SU-DHL-6 (cell line): Measurements from ENCODE around the gene OS9.

Experiments used
- H2AFZ ChIP-seq: fragments of 200-600 bp; sonication (generic); 2 replicates; pipeline ENCODE4 v1.6.1; 2014; ENCODE audit warnings: low read depth, mild to moderate bottlenecking, moderate library complexity, mixed read lengths, antibody characterized with exemption, low read length; ENCODE audit not compliant: severe bottlenecking
- H3F3A ChIP-seq: fragments of 200-600 bp; shearing (Covaris generic); 2 replicates; pipeline ENCODE4 v1.6.0; 2016; ENCODE audit warnings: antibody characterized with exemption, mild to moderate bottlenecking; ENCODE audit not compliant: insufficient read depth
- H3K27ac ChIP-seq: fragments of 200-600 bp; sonication (generic); 2 replicates; pipeline ENCODE4 v1.5.1; 2016; ENCODE audit warnings: low read depth, mild to moderate bottlenecking, low read length, moderate library complexity, mixed read lengths
- H3K27me3 ChIP-seq: fragments of 200-600 bp; sonication (generic), shearing (Covaris generic); 2 replicates; pipeline ENCODE4 v1.6.0; 2014; ENCODE audit warnings: mild to moderate bottlenecking, low read length
- H3K36me3 ChIP-seq: fragments of 200-600 bp; sonication (generic); 2 replicates; pipeline ENCODE4 v1.6.1; 2014; ENCODE audit warnings: mild to moderate bottlenecking, low read length, mixed read lengths
- H3K4me2 ChIP-seq: fragments of 300-600, 200-600 bp; shearing (Covaris generic), sonication (generic); 2 replicates; pipeline ENCODE4 v1.6.0; 2014; ENCODE audit warnings: low read length, low read depth, mild to moderate bottlenecking; ENCODE audit not compliant: poor library complexity, severe bottlenecking
- H3K4me3 ChIP-seq: fragments of 200-600 bp; sonication (generic); 2 replicates; pipeline ENCODE4 v1.5.1; 2014; ENCODE audit warnings: antibody characterized with exemption, low read length, mild to moderate bottlenecking, mixed read lengths; ENCODE audit not compliant: insufficient read depth, poor library complexity, severe bottlenecking
- H3K79me2 ChIP-seq: fragments of 200-600 bp; sonication (generic); 2 replicates; pipeline ENCODE4 v1.6.1; 2014; ENCODE audit warnings: mild to moderate bottlenecking, low read length, moderate library complexity; ENCODE audit not compliant: insufficient read depth
- H3K9ac ChIP-seq: fragments of 200-600 bp; sonication (generic); 2 replicates; pipeline ENCODE4 v1.7.0; 2014; ENCODE audit warnings: mild to moderate bottlenecking, low read length
- H3K9me2 ChIP-seq: fragments of 200-600 bp; sonication (generic); replicated peaks from 2 replicates; pipeline ENCODE4 v1.6.1; 2014; ENCODE audit warnings: low read length; ENCODE audit not compliant: insufficient read depth
- H3K9me3 ChIP-seq: fragments of 200-600 bp; sonication (generic); 2 replicates; pipeline ENCODE4 v1.6.1; 2014; ENCODE audit warnings: low read length, mixed read lengths; ENCODE audit not compliant: insufficient read depth
- H4K20me1 ChIP-seq: fragments of 200-600 bp; sonication (generic); 2 replicates; pipeline ENCODE4 v1.6.1; 2014; ENCODE audit warnings: low read depth, mild to moderate bottlenecking, antibody characterized with exemption, low read length, moderate library complexity, mixed read lengths
- EZH2phosphoT487 ChIP-seq: fragments of 200-600 bp; sonication (generic), shearing (Covaris generic); conservative IDR thresholded peaks from 2 replicates; pipeline ENCODE4 v1.6.1; 2018; ENCODE audit warnings: mild to moderate bottlenecking, antibody characterized with exemption, low read length, moderate library complexity, mixed read lengths
- TF ChIP-seq, protein P1 (sequence below): fragments of 200-600 bp; sonication (generic); IDR thresholded peaks from one replicate; pipeline ENCODE4 v1.5.1; 2017; ENCODE audit warnings: antibody characterized with exemption, mild to moderate bottlenecking, low read length, moderate library complexity; ENCODE audit not compliant: insufficient read depth, poor library complexity, severe bottlenecking

OS9 gene

DNA sequence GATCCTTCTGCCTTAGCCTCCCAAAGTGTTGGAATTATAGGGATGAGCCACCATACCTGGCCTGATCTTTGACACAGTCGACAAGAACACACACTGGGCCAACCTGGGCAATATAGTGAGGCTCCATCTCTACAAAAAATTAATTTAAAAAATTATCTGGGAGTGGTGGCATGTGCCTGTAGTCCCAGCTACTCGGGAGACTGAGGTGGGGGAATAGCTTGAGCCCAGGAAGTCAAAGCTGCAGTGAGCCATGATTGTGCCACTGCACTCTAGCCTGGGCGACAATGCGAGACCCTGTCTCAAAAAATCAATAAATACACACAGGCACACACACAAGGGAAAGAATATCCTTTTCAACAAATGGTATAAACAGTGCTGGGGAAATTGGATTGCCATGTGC, 6.1 kb upstream of the OS9 start:
- H3K9ac ChIP-seq: no peak overlapping the region
- H3F3A ChIP-seq: no peaks in the 10 kb centered on the region
- TF ChIP-seq EZH2phosphoT487: no peak
- TF ChIP-seq, protein P1, sequence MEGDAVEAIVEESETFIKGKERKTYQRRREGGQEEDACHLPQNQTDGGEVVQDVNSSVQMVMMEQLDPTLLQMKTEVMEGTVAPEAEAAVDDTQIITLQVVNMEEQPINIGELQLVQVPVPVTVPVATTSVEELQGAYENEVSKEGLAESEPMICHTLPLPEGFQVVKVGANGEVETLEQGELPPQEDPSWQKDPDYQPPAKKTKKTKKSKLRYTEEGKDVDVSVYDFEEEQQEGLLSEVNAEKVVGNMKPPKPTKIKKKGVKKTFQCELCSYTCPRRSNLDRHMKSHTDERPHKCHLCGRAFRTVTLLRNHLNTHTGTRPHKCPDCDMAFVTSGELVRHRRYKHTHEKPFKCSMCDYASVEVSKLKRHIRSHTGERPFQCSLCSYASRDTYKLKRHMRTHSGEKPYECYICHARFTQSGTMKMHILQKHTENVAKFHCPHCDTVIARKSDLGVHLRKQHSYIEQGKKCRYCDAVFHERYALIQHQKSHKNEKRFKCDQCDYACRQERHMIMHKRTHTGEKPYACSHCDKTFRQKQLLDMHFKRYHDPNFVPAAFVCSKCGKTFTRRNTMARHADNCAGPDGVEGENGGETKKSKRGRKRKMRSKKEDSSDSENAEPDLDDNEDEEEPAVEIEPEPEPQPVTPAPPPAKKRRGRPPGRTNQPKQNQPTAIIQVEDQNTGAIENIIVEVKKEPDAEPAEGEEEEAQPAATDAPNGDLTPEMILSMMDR: no peak
- H4K20me1 ChIP-seq: no peaks in the 10 kb centered on the region
- no peak overlapping the region for H3K4me2 ChIP-seq
- H3K79me2 ChIP-seq: no peaks in the 10 kb centered on the region
- H3K9me2 ChIP-seq: no peaks in the 10 kb centered on the region
- no peaks in the 10 kb centered on the region for H3K27me3 ChIP-seq
- H3K9me3 ChIP-seq: no peaks in the 10 kb centered on the region
- H3K36me3 ChIP-seq: no peaks in the 10 kb centered on the region
- no peak overlapping the region for H3K4me3 ChIP-seq
- H2AFZ ChIP-seq: no peak overlapping the region
- no peak overlapping the region for H3K27ac ChIP-seq

DNA sequence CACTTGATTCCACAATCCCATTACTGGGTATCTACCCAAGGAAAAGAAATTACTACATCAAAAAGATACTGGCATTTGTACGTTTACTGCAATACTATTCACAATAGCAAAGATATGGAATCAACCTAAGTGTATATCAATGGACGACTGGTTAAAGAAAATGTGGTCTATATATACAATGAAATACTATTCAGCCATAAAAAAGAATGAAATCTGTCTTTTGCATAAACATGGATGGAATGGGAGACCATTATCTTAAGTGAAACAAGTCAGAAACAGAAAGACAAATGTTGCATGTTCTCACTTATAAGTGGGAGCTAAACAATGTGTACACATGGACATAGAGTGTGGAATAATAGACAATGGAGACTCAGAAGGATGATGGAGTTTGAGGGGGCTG, 5.0 kb upstream of the OS9 start:
- Histone ChIP-seq H3K27me3 (no peaks in the 10 kb centered on the region), H3K36me3 (no peaks in the 10 kb centered on the region), H3F3A (no peaks in the 10 kb centered on the region), H3K9ac (no peak overlapping the region), H3K79me2 (no peaks in the 10 kb centered on the region), H3K4me3 (no peak overlapping the region), H4K20me1 (no peaks in the 10 kb centered on the region), H3K9me2 (no peaks in the 10 kb centered on the region), H2AFZ (no peak overlapping the region), H3K27ac (no peak overlapping the region), H3K9me3 (no peaks in the 10 kb centered on the region), H3K4me2 (no peak overlapping the region)
- TF ChIP-seq EZH2phosphoT487: no peak
- TF ChIP-seq, protein P1: no peak

DNA sequence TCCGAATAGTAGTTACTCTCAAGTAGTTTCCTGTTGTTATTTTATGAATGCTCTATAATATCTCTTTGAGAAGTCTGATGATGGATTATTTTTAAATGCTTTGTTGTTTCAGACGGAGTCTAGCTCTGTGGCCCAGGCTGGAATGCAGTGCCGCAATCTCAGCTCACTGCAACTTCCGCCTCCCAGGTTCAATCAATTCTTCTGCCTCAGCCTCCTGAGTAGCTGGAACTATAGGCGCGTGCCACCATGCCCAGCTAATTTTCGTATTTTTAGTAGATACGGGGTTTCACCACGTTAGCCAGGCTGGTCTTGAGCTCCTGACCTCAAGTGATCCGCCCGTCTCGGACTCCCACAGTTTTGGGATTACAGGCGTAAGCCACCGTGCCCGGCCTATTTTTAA, 1.4 kb upstream of the OS9 start:
- Histone ChIP-seq H2AFZ (peak overlapping the region; percentile 86), H3K36me3 (0 out of 2 replicates have a peak, but pooled peaks cover 9% of the 10 kb centered on the region), H3K9me2 (no peaks in the 10 kb centered on the region), H3F3A (no peaks in the 10 kb centered on the region), H3K27me3 (no peaks in the 10 kb centered on the region), H3K27ac (no peak overlapping the region), H3K4me2 (no peak overlapping the region), H3K9me3 (no peaks in the 10 kb centered on the region), H3K79me2 (peaks cover 16% of the 10 kb centered on the region), H3K9ac (no peak overlapping the region), H3K4me3 (no peak overlapping the region), H4K20me1 (no peaks in the 10 kb centered on the region)
- no peak for TF ChIP-seq EZH2phosphoT487
- TF ChIP-seq, protein P1: no peak
